Heart left ventricle (tissue), 16 donors: Measurements from ENCODE around the gene PKNOX2. TPM values are rescaled to one million over a fixed set of nuclear protein-coding genes. Genes with fewer than 3 reads are reported as not detected.

ENCODE experiments used
- ATAC-seq, 4 donors: fragments of 200-7000 bp; cut with Tn5 transposase; one replicate each; pipeline ENCODE4 v1.9.1; 2020 to 2022; ENCODE audit warnings: moderate library complexity in 4 of 4, mild to moderate bottlenecking in 3 of 4, moderate number of reproducible peaks in 1 of 4
- DNase-seq, 5 donors: peaks; one replicate each; pipeline ENCODE4 v3.0.0-alpha.2; 2020
- H3K27ac ChIP-seq, 12 donors: fragments of 200-600 bp; sonication (generic) in 4 of 12; one replicate each; pipeline versions ENCODE4 v1.5.0 to v1.8.0; 2016 to 2022; ENCODE audit warnings: mild to moderate bottlenecking in 2 of 12
- H3K27me3 ChIP-seq, 9 donors: fragments of 200-600 bp; sonication (generic) in 2 of 9; one replicate each; pipeline versions ENCODE4 v1.5.1 to v1.8.0; 2016 to 2022; ENCODE audit warnings: mild to moderate bottlenecking in 3 of 9
- H3K36me3 ChIP-seq, 9 donors: fragments of 200-600 bp; sonication (generic) in 2 of 9; one replicate each; pipeline versions ENCODE4 v1.5.0 to v1.8.0; 2018 to 2022; ENCODE audit warnings: mild to moderate bottlenecking in 2 of 9
- H3K4me1 ChIP-seq, 12 donors: fragments of 200-600 bp; sonication (generic) in 4 of 12; one replicate each; pipeline versions ENCODE4 v1.5.0 to v1.8.0; 2016 to 2022; ENCODE audit warnings: mild to moderate bottlenecking in 3 of 12
- H3K4me3 ChIP-seq, 12 donors: fragments of 200-600 bp; sonication (generic) in 4 of 12; one replicate each; pipeline versions ENCODE4 v1.5.0 to v1.8.0; 2017 to 2022; ENCODE audit warnings: mild to moderate bottlenecking in 9 of 12, moderate library complexity in 4 of 12
- H3K9me3 ChIP-seq, 12 donors: fragments of 200-600 bp; sonication (generic) in 4 of 12; one replicate each; pipeline versions ENCODE4 v1.5.0 to v1.8.0; 2016 to 2022; ENCODE audit warnings: mild to moderate bottlenecking in 1 of 12
- POLR2A ChIP-seq, 2 donors: fragments of 450-650 bp; IDR thresholded peaks; one replicate each; pipeline ENCODE4 v1.6.1; 2017; ENCODE audit warnings: antibody characterized with exemption in 2 of 2, mild to moderate bottlenecking in 2 of 2, moderate library complexity in 2 of 2
- WGBS, 4 donors: extraction: QIAGEN DNeasy Blood & Tissue Kit in 2 of 4; methylation state at CpG; one replicate each; pipeline versions ENCODE4 v1.1.5 to v1.1.7; 2013 to 2018; 5-methylcytosine and 5-hydroxymethylcytosine counted together
- intact Hi-C, 10 donors: fragments of 100-400 bp; cut with DNase I; formaldehyde crosslinking; loops; one replicate each; pipeline versions ENCODE4 v1.11.1 to v1.14.2; 2022
- polyA plus RNA-seq, 2 donors: library from polyadenylated mRNA; stranded (reverse); fragments of 200-250 nt; gene quantifications; one replicate each; pipeline ENCODE4 v1.2.3, GENCODE V29; 2013
- total RNA-seq, 9 donors: library from RNA; depleted of rRNA in 2 of 9; stranded (reverse); fragments of >200 nt in 2 of 9; fragmentation: NEBNext Ultra II Directional in 3 of 9; extraction: Animal tissue kit (Norgen Biotek cat#: 25700) in 3 of 9; gene quantifications; one replicate each; pipeline versions ENCODE4 v1.1.0 to v1.2.4, GENCODE V29; 2016 to 2023
- TF ChIP-seq, protein P1 (sequence below), 12 donors: fragments of 200-600 bp; sonication (generic) in 4 of 12; IDR thresholded peaks; one replicate each; pipeline versions ENCODE4 v1.5.0 to v1.8.0; 2018 to 2022; ENCODE audit warnings: antibody characterized with exemption in 12 of 12, mild to moderate bottlenecking in 5 of 12
- donor health status: ischemic (EF 13 %, LVEDD 7.1; RV severe dilation, severe dysfunction).
- donor health status: healthy with polysubstance abuse.
- donor health status: DM: no; HTN: yes; CAD: no.
- donor health status: DM: no; HTN: no; CAD: no.
- donor health status: ischemic (EF 25% LVEDD 6.9; RV normal size, moderate dysfunction).
- donor health status: ischemic (EF 25% LVEDD 5.7; RV mildly dilated, moderate dysfunction).
- donor health status: healthy.
- donor health status: DM: yes; HTN: yes; CAD: no.
- donor health status: ischemic (EF 35%, LVEDD 5.7; RV mildly dilated, moderate dysfunction).
- donor health status: nonischemic (EF 11% LVEDD 7.7; RV severe dilation, severe dysfunction).
- donor health status: DM: yes; HTN: yes; CAD: no.
- donor health status: PGD.
- donor health status: ischemic (EF 29% LVEDD 5.4; RV normal size, mild dysfunction).
- donor health status: nonischemic (EF 23%, LVEDD 6.1; RV moderate dilation, normal function).

Gene PKNOX2
- total and polyA plus RNA-seq, 11 donors, result 3.1 to 9.4 (median 4.5) TPM

DNA sequence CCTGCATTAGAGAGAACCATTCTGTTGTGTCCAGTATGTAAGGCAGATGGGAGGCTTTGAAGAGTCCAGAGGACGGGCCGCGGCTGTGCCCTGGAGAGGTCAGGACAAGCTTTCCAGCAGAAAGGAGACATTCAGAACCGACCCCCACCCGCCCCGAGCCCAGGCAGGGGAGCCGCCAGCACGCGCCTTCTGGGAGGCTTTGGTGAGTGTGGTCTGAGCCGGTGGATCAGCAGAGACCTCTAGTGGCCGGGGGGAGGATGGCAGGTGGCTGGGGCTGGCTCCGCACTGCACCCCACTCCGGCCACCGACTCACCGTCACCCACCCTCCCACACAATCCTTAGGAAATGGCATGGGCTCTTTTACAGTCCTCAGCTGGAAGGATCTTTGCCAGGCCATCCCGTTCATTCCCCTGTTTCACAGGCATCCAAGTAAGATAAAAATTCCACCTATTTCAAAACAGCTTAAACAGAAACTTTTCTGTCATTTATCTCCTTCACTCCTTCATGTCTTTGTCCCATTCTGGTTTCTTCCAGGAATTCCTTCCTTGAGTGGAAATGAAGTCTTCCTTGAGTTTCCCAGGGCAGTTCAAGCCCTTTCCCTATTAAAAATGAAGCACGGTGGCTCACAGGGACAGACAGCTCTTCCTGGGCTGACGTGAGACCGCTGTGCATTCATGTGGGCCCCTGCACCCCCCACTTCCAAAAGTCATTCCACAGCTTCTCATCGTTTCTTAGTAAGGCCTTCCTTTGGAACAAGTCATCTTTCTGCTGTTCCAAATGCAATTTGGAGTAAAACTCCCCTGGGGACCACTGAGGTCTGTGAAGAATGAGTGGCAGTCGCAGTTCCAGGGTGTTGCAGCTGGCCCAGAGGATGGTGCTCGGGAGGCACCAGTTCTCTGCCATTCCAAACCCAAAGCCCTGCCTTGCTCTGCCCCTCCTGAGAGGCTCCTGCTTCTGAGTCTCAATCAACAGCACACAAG is 240.6 kb downstream of the PKNOX2 start:
- no peak for TF ChIP-seq POLR2A (IDR thresholded peaks at IDR 0.05)
- TF ChIP-seq, protein P1, sequence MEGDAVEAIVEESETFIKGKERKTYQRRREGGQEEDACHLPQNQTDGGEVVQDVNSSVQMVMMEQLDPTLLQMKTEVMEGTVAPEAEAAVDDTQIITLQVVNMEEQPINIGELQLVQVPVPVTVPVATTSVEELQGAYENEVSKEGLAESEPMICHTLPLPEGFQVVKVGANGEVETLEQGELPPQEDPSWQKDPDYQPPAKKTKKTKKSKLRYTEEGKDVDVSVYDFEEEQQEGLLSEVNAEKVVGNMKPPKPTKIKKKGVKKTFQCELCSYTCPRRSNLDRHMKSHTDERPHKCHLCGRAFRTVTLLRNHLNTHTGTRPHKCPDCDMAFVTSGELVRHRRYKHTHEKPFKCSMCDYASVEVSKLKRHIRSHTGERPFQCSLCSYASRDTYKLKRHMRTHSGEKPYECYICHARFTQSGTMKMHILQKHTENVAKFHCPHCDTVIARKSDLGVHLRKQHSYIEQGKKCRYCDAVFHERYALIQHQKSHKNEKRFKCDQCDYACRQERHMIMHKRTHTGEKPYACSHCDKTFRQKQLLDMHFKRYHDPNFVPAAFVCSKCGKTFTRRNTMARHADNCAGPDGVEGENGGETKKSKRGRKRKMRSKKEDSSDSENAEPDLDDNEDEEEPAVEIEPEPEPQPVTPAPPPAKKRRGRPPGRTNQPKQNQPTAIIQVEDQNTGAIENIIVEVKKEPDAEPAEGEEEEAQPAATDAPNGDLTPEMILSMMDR (IDR thresholded peaks at IDR 0.05), result peak; percentile 87 to 98 (median 96)
- no peak overlapping the region for H3K27ac ChIP-seq
- H3K9me3 ChIP-seq, result no peaks in the 10 kb centered on the region
- no peaks in the 10 kb centered on the region for H3K27me3 ChIP-seq
- DNase-seq, result peak; percentile 61 to 84 (median 74)
- peaks cover 0 to 26% (median 8%) of the 10 kb centered on the region in 12 donors for H3K4me1 ChIP-seq
- WGBS, 4 donors, result 20 to 34% (median 22%) methylated on average over 15 to 22 of the region's 22 CpGs
- intact Hi-C loops, result loop anchor here in 9 of 10 donors (1.0 to 10.0 kb wide), 17 partner anchors 28 to 450 kb away; partner anchors contain the start of genes PKNOX2 (in 7 of the 9) and CCDC15 (in 1 of the 9)
- no peaks in the 10 kb centered on the region for H3K36me3 ChIP-seq
- H3K4me3 ChIP-seq, result no peak overlapping the region
- peak; percentile 83 to 90 (median 89) for ATAC-seq

DNA sequence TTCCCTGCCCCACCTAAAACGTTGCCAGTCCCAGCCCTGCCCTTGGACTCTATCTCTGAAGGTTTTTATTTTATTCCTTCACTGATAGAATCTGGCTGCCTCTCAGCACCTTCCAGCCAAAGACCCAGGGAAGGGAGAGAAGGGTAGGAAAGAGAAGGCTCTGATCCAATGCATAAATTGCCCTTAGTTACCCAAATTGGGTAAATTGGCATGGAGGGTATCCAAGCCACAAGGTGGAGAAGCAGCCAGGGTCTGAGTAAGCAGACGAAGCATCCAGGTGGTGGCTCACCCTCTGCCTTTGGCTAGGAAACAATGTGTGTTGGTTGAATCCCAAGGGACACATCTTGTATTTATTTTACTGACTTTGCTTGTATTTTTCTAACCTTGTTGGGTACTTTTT is 242.5 kb downstream of the PKNOX2 start:
- ATAC-seq (no peak), DNase-seq (no peak)
- Histone ChIP-seq H3K36me3 (no peaks in the 10 kb centered on the region), H3K27me3 (no peaks in the 10 kb centered on the region), H3K9me3 (no peaks in the 10 kb centered on the region), H3K4me3 (no peak overlapping the region), H3K27ac (no peak overlapping the region), H3K4me1 (peaks cover 0 to 23% (median 8%) of the 10 kb centered on the region in 12 donors)
- TF ChIP-seq, protein P1 (IDR thresholded peaks at IDR 0.05), result no peak
- no peak for TF ChIP-seq POLR2A (IDR thresholded peaks at IDR 0.05)
- 45 to 67% (median 57%) methylated on average over 2 of the region's 2 CpGs for whole genome bisulfite sequencing, 4 donors
- intact Hi-C loops, result loop anchor here in 8 of 10 donors (5.0 to 10.0 kb wide), 7 partner anchors 60 to 452 kb away; partner anchors contain the start of genes PKNOX2 (in 6 of the 8) and CCDC15 (in 1 of the 8)

DNA sequence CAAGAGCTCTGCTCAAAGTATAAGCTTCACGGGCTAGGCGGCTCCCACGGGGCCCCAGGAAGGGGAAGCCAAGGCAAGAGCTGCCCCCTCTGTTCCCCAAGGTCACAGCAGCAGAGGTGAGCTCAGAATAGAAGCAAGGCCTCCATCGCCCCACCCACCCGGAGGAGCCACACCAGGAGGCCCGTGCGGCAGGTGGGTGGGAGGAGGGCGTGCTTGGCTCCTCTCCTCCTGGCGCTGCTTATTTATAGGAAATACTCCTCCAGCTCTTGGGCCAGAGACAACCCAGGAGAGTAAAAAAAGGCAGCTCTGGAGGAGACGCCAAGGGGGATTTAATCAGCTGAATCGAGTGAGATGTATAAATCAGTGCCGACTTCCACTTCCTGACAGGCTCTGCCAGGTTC is 243.8 kb downstream of the PKNOX2 start:
- H3K36me3 ChIP-seq, result peaks cover 0 to 8% (median 0%) of the 10 kb centered on the region in 9 donors
- ATAC-seq (peak in 2 of 4 donors; percentile 45 to 53), DNase-seq (peak in 2 of 5 donors; percentile 38 to 63)
- intact Hi-C loops, result loop anchor here in 8 of 10 donors (5.0 to 10.0 kb wide), 7 partner anchors 61 to 454 kb away; partner anchors contain the start of genes PKNOX2 (in 6 of the 8) and CCDC15 (in 1 of the 8)
- H3K4me3 ChIP-seq, result no peak overlapping the region
- H3K4me1 ChIP-seq, result peaks cover 0 to 23% (median 8%) of the 10 kb centered on the region in 12 donors
- H3K9me3 ChIP-seq, result no peaks in the 10 kb centered on the region
- H3K27ac ChIP-seq, result peak overlapping the region in 3 of 12 donors; percentile 4 to 51 (median 32)
- H3K27me3 ChIP-seq, result no peaks in the 10 kb centered on the region
- 27 to 57% (median 35%) methylated on average over 4 to 12 of the region's 12 CpGs for WGBS, 4 donors
- no peak for TF ChIP-seq POLR2A (IDR thresholded peaks at IDR 0.05)
- TF ChIP-seq, protein P1 (IDR thresholded peaks at IDR 0.05), result no peak

DNA sequence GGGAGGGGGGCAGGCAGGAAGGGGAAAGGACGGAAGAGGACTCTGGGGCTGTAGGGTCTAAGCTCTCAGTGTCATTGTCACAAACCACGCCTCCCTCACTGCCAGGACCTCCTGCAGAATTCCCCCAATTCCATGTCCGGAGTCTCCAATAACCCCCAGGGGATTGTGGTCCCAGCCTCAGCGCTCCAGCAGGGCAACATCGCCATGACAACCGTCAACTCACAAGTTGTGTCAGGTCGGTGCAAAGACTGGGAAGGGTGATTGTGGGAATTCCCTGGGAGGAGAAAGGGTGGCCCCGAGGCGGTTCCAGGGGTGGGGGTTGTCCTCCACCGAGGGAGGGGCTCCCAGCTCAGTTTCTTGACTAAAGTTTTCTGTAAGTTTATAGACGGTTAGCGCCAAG is 245.5 kb downstream of the PKNOX2 start:
- no peak for TF ChIP-seq POLR2A (IDR thresholded peaks at IDR 0.05)
- TF ChIP-seq, protein P1 (IDR thresholded peaks at IDR 0.05), result no peak
- ATAC-seq (no peak), DNase-seq (no peak)
- peaks cover 0 to 13% (median 7%) of the 10 kb centered on the region in 12 donors for H3K4me1 ChIP-seq
- H3K4me3 ChIP-seq, result no peak overlapping the region
- no peak overlapping the region for H3K27ac ChIP-seq
- peaks cover 0 to 8% (median 0%) of the 10 kb centered on the region in 9 donors for H3K36me3 ChIP-seq
- intact Hi-C loops, result no loop called here
- no peaks in the 10 kb centered on the region for H3K9me3 ChIP-seq
- H3K27me3 ChIP-seq, result no peaks in the 10 kb centered on the region
- 58 to 60% (median 60%) methylated on average over 12 of the region's 12 CpGs for WGBS, 4 donors
